Loucy (cell line): ENCODE data around the gene MDFI.

ENCODE experiments used
- EZH2phosphoT487 ChIP-seq: fragments of 200-600 bp; IDR thresholded peaks from 2 replicates; pipeline ENCODE4 v1.6.1; 2018; ENCODE audit warnings: antibody characterized with exemption, mild to moderate bottlenecking, moderate library complexity, borderline replicate concordance
- TF ChIP-seq, protein P1 (sequence below): fragments of 200-600 bp; sonication (generic); conservative IDR thresholded peaks from 2 replicates; pipeline ENCODE4 v1.5.1; 2014; ENCODE audit warnings: mild to moderate bottlenecking, antibody characterized with exemption, low read length

GRCh38 chr6:41635365-41635764 lies 2.9 kb upstream of the MDFI start:
- TF ChIP-seq, protein P1, sequence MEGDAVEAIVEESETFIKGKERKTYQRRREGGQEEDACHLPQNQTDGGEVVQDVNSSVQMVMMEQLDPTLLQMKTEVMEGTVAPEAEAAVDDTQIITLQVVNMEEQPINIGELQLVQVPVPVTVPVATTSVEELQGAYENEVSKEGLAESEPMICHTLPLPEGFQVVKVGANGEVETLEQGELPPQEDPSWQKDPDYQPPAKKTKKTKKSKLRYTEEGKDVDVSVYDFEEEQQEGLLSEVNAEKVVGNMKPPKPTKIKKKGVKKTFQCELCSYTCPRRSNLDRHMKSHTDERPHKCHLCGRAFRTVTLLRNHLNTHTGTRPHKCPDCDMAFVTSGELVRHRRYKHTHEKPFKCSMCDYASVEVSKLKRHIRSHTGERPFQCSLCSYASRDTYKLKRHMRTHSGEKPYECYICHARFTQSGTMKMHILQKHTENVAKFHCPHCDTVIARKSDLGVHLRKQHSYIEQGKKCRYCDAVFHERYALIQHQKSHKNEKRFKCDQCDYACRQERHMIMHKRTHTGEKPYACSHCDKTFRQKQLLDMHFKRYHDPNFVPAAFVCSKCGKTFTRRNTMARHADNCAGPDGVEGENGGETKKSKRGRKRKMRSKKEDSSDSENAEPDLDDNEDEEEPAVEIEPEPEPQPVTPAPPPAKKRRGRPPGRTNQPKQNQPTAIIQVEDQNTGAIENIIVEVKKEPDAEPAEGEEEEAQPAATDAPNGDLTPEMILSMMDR = no peak
- TF ChIP-seq EZH2phosphoT487 = no peak
